Spleen (tissue), 7 donors: ENCODE data around the gene OTOG.

Experiments
- CTCF ChIP-seq, 11 experiments: fragments of 200-600 bp in 7 of 11; fragments of 450-650 bp in 4 of 11; sonication (generic) in 4 of 11; IDR thresholded peaks in 8 of 11; conservative IDR thresholded peaks in 3 of 11; 1 replicate in 7 of 11; 2 replicates in 4 of 11; pipeline versions ENCODE4 v1.4.0 to v1.8.0; 2016 to 2021; ENCODE audit warnings: antibody characterized with exemption in 11 of 11, inconsistent platforms in 4 of 11, mild to moderate bottlenecking in 1 of 11
- POLR2A ChIP-seq, 3 donors: fragments of 450-650 bp; IDR thresholded peaks; one replicate each; pipeline ENCODE4 v1.5.1; 2017; ENCODE audit warnings: antibody characterized with exemption in 3 of 3, mild to moderate bottlenecking in 1 of 3
- donor health status: DM: no; HTN: no; CAD: no; lungs with moderate emphysema.
- donor health status: DM: no; HTN: no; CAD: no.
- donor health status: DM: no; HTN: no; CAD: no.

GRCh38 chr11:17595526-17596309 lies 48.7 kb downstream of the OTOG start:
- TF ChIP-seq CTCF (IDR thresholded peaks at IDR 0.05 in 8 of 11, conservative IDR thresholded peaks at IDR 0.05 in 3 of 11) (no peak), POLR2A (IDR thresholded peaks at IDR 0.05) (no peak)
